NCI-H2227 treated with DMSO at 0.1 percent for 48 hours (cell line): Measurements from ENCODE around the gene TPST1.
"Not testable (repeated sequence)": the region's sequence is repeated elsewhere in the genome, so short reads cannot be mapped to it uniquely, and the experiment has no call there.

Experiments used
- DNase-seq: peaks from one replicate; lab custom pipeline; 2025; lab: John Stamatoyannopoulos, UW

The TPST1 gene

GRCh38 chr7:66283003-66283920 lies 78.1 kb downstream of the TPST1 start:
- DNase-seq: no peak

- no peak for DNase-seq
Observed at GRCh38 chr7:66296001-66296521, 90.9 kb downstream of the TPST1 start.

- DNase-seq: no peak
Observed at GRCh38 chr7:66296557-66296956, 91.4 kb downstream of the TPST1 start.

GRCh38 chr7:66297579-66297978 lies 92.4 kb downstream of the TPST1 start:
- DNase-seq: no peak

- no peak for DNase-seq
Observed at GRCh38 chr7:66301249-66301648, 96.1 kb downstream of the TPST1 start.

GRCh38 chr7:66301737-66302136 lies 96.6 kb downstream of the TPST1 start:
- no peak for DNase-seq

- DNase-seq: no peak
Observed at GRCh38 chr7:66303454-66304155, 98.5 kb downstream of the TPST1 start.

GRCh38 chr7:66304536-66304935 lies 99.4 kb downstream of the TPST1 start:
- no peak for DNase-seq

GRCh38 chr7:66306243-66306642 lies 101.1 kb downstream of the TPST1 start:
- DNase-seq: no peak

- no peak for DNase-seq
Observed at GRCh38 chr7:66307591-66308215, 102.6 kb downstream of the TPST1 start.

- no peak for DNase-seq
Observed at GRCh38 chr7:66308411-66308810, 103.3 kb downstream of the TPST1 start.

GRCh38 chr7:66310620-66311019 lies 105.5 kb downstream of the TPST1 start:
- DNase-seq: no peak

GRCh38 chr7:66313886-66314568 lies 108.9 kb downstream of the TPST1 start:
- no peak for DNase-seq

- DNase-seq: no peak
Observed at GRCh38 chr7:66315192-66315591, 110.1 kb downstream of the TPST1 start.

GRCh38 chr7:66319407-66319979 lies 114.4 kb downstream of the TPST1 start:
- DNase-seq: no peak

- no peak for DNase-seq
Observed at GRCh38 chr7:66321283-66321682, 116.1 kb downstream of the TPST1 start.

GRCh38 chr7:66323114-66323796 lies 118.1 kb downstream of the TPST1 start:
- no peak for DNase-seq

GRCh38 chr7:66324985-66325384 lies 119.9 kb downstream of the TPST1 start:
- DNase-seq: not testable (repeated sequence)

- DNase-seq: no peak
Observed at GRCh38 chr7:66326501-66327215, 121.5 kb downstream of the TPST1 start.

- DNase-seq: no peak
Observed at GRCh38 chr7:66330961-66331360, 125.8 kb downstream of the TPST1 start.
